HCT116 (cell line): ENCODE data around the gene ARFGAP1.

Experiments used
- POLR2AphosphoS5 ChIP-seq: IDR thresholded peaks from 2 replicates; pipeline ENCODE4 v1.6.1; 2011; ENCODE audit warnings: mild to moderate bottlenecking, low read depth, low read length, moderate library complexity
- RAD21 ChIP-seq: IDR thresholded peaks from 2 replicates; pipeline ENCODE4 v1.6.1; 2012; ENCODE audit warnings: low read depth, mild to moderate bottlenecking

DNA sequence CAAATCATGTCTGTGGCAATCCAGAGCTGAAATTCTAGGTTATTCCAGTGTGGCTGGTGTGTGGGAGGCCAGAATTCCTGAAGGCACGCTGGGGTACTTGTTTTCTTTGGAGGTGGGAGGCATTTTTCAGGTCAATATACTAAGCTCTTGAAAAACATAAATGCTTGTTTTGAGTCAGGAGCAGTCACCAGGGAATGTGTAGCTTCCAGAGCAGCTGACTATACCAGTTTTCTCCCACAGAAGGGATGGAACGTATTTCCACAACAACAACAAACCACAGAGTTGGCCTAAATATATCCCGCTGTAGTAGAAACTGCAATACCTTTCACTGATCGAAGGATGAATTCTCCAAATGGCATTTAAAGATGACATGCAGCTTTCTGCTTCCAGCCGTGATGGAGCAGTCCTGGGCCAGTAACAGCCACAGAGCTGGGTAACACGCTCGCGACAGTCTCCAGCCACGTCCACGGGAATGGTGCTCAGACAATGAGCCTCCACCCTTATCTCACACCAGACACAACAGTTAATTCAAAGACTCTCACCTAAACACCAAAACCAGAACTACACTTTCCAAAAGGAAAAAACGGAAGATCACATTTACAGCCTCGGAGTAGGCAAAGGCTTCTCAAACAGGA lies 65.3 kb downstream of the ARFGAP1 start:
- TF ChIP-seq RAD21 (no peak), POLR2AphosphoS5 (no peak)
